GM12874 (cell line): Measurements from ENCODE around the gene PRPF6.

Source experiments
- TF ChIP-seq, protein P1 (sequence below): IDR thresholded peaks from 2 replicates; pipeline ENCODE4 v1.5.1; 2011; ENCODE audit warnings: low read depth, mild to moderate bottlenecking, control low read depth, low read length, moderate library complexity; ENCODE audit not compliant: insufficient read depth

Gene PRPF6

DNA sequence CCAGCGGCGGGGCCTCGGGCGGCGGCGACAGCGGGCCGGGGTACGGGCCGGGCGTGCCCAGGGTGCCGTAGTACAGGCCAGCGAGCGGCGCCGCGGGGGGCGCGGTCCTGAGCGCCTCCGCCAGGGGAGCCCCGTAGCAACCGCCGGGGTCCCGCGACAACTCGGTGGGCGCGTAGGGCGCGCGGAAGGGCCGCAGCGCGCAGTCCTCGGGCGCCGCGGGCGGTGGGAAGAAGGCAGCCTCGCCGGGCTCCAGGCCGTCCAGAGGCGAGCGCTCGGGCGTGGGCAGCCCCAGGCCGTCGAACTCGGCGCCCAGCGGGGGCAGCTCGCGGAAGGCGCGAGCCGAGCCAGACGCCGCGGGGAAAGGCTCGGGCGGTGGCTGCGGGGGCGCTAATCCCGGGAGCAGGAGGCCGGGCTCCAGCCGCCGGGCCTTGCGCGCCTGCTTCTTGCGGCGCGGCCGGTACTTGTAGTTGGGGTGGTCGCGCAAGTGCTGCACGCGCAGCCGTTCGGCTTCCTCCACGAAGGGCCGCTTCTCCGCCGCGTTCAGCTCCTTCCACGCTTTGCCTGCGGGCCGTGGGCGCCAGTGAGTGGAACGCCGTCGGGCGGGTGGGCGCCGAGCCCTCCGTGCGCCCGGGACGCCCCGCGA lies 67.6 kb downstream of the PRPF6 start:
- TF ChIP-seq, protein P1, sequence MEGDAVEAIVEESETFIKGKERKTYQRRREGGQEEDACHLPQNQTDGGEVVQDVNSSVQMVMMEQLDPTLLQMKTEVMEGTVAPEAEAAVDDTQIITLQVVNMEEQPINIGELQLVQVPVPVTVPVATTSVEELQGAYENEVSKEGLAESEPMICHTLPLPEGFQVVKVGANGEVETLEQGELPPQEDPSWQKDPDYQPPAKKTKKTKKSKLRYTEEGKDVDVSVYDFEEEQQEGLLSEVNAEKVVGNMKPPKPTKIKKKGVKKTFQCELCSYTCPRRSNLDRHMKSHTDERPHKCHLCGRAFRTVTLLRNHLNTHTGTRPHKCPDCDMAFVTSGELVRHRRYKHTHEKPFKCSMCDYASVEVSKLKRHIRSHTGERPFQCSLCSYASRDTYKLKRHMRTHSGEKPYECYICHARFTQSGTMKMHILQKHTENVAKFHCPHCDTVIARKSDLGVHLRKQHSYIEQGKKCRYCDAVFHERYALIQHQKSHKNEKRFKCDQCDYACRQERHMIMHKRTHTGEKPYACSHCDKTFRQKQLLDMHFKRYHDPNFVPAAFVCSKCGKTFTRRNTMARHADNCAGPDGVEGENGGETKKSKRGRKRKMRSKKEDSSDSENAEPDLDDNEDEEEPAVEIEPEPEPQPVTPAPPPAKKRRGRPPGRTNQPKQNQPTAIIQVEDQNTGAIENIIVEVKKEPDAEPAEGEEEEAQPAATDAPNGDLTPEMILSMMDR, result no peak

DNA sequence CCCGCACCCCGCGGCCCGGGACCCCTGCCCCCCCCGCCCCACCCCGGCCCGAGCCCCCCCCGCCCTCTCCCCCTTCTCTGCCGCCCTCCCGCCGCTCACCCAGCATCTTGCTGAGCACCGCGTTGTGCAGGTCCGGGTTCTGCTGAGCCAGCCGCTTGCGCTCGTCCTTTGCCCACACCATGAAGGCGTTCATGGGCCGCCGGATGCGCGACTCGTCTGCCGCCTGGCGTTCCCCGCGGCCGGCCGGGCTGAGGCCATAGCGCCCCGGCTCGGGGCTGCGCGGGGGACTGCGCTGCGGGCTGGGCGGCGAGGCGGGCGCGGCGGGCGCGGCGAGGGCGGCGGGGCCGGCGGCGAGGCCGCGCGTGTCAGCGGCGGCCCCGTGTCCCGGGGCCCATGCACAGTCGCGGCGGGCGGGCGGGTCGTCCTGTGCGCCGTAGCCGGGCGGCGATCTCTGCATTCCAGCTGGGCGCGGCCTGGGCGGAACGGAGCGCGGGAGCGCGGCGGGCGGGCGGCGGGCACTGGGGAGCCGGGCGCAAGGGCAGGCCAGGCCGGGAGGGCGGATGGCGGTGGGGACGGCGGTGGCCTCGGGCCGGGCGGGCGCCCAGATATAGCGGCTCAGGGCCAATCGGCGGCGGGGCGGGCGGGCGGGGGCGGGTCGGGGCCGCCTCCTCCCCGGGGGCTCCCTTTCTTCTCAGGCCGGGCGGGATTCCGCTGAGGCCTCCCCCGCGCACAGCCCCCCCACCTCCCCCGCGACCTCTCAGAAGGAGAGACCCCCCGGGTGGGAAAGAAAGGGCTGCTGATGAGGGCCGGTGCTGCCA lies 68.3 kb downstream of the PRPF6 start, which contains the start of gene SOX18:
SOX18 (minus strand) TSS at position 580 of the 818 bp plus-strand sequence; CDS start at position 457, 123 bp downstream.
- TF ChIP-seq, protein P1, result no peak

DNA sequence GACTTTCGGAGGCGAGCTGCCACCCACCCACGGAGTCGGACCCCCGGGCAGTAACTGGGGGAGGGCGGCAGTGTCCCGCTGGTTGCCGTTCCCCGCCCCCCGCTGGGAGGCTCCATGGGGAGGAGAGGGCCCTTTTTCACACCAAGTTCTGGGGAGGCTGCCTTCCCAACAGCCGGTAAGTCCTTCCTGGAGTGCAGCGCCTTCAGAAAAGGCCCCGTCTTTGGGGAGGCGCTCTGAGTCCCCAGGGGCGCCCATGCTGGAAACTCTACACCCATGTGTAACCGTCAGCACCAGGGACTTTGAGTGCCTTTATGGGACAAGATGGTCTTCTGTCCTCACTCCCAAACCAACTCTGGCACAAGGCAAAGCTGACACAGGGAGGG lies 68.9 kb downstream of the PRPF6 start:
- TF ChIP-seq, protein P1, result no peak

DNA sequence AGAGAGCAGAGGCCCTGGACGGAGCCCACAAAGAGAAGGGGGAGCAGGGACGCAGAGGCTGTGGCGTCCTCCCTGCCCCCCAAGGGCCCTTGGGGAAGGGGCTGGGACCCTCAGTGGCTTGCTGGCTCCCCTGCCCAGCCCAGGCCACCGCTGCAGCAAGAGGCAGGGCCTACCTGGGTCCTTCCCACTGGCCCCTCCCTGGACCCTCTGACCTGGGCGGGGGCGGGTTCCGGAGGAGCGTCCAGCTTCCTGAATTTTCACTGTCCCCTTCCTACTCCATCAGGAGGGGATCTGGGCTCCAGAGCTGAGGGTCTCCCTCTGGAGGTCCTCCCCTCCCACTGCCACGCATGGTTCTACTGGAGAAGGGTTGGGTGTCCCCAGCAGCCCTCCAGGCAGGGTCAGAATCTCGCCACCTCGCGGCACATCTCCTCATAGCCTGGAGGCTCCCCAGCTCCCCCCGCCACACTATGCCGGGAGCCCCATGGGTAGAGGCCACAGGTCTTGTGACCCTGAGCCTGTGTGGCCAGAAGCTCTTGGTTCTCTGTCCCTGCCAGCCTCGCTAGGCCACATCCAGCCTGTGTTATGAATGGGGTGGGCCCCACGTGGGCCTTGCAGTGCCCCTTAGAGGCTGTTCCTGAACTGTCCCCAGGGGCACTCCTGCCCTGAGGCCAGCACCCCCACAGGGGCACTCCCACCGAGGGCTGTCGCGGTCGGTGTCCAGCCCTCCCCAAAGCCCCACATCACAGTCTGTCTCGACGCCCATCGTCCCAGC lies 69.5 kb downstream of the PRPF6 start:
- TF ChIP-seq, protein P1, result no peak

DNA sequence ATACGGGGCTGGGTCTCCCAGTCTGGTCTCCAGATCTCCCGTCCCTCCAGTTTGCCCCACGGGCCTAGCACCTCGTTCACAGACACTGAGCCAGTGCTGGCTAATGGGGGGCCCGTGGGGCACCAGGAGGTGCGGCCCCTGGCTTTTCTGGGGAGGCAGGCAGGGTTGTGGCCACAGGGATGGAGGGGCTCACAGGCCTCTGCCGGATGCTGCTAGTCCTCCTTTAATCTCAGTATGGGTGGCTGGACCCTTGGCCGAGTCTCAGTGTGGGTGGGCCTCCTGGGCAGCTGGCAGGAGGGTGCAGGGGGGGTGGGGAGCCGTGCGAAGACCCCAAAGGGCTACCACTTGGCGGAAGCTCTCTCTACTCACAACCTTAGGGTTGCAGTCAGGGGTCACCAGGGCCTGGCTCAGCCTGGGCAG lies 70.1 kb downstream of the PRPF6 start:
- TF ChIP-seq, protein P1, result no peak

DNA sequence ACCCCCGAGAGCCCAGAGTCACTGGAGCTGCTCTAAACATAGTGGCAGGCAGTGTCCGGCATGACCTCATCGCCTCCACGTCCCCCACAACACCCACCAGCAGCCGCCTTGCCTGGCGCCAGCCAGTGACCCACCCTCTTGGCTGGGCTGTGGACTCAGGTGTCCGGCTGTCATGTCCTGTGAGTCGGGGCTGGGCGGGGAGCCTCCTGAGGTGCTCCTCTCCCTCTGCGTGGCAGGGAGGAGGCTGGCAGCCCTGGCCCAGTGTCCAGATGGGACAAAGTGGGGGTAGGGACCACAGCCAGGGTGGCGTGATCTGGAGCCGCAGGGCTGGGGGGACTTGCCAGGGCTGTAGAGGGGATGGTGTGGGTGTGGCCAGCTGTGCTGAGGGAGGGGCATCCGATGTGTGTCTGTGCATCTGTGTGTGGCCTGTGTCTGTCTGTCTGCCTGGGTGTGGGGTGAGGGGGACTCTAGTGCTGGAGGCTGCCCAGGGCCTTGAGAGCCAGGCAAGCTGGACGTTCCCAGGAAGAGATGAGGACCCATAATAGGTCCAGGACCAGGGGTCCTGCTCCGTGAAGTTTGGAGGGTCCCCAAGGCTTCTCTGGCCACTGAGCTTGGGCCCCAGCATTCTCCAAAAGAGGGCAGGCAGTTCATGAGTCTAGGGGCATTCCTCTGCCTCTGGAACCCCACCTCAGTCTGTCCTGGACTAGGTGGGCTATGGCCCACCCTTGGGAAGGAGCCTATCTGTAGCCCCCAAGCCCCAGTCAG lies 70.8 kb downstream of the PRPF6 start:
- TF ChIP-seq, protein P1, result no peak
